Neuronal stem cell (in vitro differentiated cells): ENCODE data around the gene ZNF223.
A peak's percentile ranks its signal among the peaks of the same experiment; 100 is the strongest.

ENCODE experiments used
- DNase-seq: peaks from one replicate; pipeline ENCODE4 v3.0.0-alpha.2; 2013; ENCODE audit warnings: low spot score
- H2AFZ ChIP-seq: one replicate; pipeline ENCODE4 v1.6.1; 2013; ENCODE audit warnings: mild to moderate bottlenecking, low read length, inconsistent platforms
- H2AK5ac ChIP-seq: 2 replicates; pipeline ENCODE4 v1.6.1; 2013; ENCODE audit warnings: low read depth, mild to moderate bottlenecking, inconsistent platforms, low read length, moderate library complexity, mixed read lengths
- H2BK120ac ChIP-seq: 2 replicates; pipeline ENCODE4 v1.6.1; 2013; ENCODE audit warnings: low read depth, mild to moderate bottlenecking, inconsistent platforms, low read length, moderate library complexity, mixed read lengths
- H2BK12ac ChIP-seq: one replicate; pipeline ENCODE4 v1.6.1; 2013; ENCODE audit warnings: low read length, inconsistent platforms
- H2BK15ac ChIP-seq: 2 replicates; pipeline ENCODE4 v1.6.1; 2013; ENCODE audit warnings: mild to moderate bottlenecking, low read length, inconsistent platforms, mixed read lengths
- H2BK5ac ChIP-seq: one replicate; pipeline ENCODE4 v1.6.1; 2013; ENCODE audit warnings: inconsistent platforms, mild to moderate bottlenecking, low read length, moderate library complexity
- H3K14ac ChIP-seq: one replicate; pipeline ENCODE4 v1.6.1; 2013; ENCODE audit warnings: low read length, inconsistent platforms
- H3K18ac ChIP-seq: 2 replicates; pipeline ENCODE4 v1.6.1; 2013; ENCODE audit warnings: low read length, inconsistent platforms
- H3K23ac ChIP-seq: 2 replicates; pipeline ENCODE4 v1.6.1; 2013; ENCODE audit warnings: low read depth, mild to moderate bottlenecking, mixed read lengths, low read length, inconsistent platforms; ENCODE audit not compliant: poor library complexity
- H3K27ac ChIP-seq: replicated peaks from 3 replicates; pipeline ENCODE4 v1.5.1; 2013; ENCODE audit warnings: low read length, inconsistent platforms
- H3K27me3 ChIP-seq, 3 experiments: 2 replicates each; pipeline ENCODE4 v1.6.1; 2013; ENCODE audit warnings: low read length in 3 of 3, mild to moderate bottlenecking in 2 of 3, inconsistent platforms in 1 of 3, low read depth in 1 of 3, mixed read lengths in 1 of 3, moderate library complexity in 1 of 3; ENCODE audit not compliant: control insufficient read depth in 3 of 3, insufficient read depth in 3 of 3
- H3K36me3 ChIP-seq, 2 donors: replicated peaks in 1 of 2; 2 replicates each; pipeline ENCODE4 v1.6.1; 2013; ENCODE audit warnings: low read length in 2 of 2; ENCODE audit not compliant: control insufficient read depth in 2 of 2, insufficient read depth in 2 of 2
- H3K4ac ChIP-seq: 2 replicates; pipeline ENCODE4 v1.6.1; 2013; ENCODE audit warnings: inconsistent platforms, mild to moderate bottlenecking, low read length, moderate library complexity
- H3K4me1 ChIP-seq, 2 donors: 1 replicate in 1 of 2; 2 replicates in 1 of 2; pipeline ENCODE4 v1.6.1; 2013; ENCODE audit warnings: low read length in 2 of 2, low read depth in 1 of 2; ENCODE audit not compliant: control insufficient read depth in 2 of 2, insufficient read depth in 1 of 2
- H3K4me2 ChIP-seq: one replicate; pipeline ENCODE4 v1.6.1; 2013; ENCODE audit warnings: mild to moderate bottlenecking, low read length, inconsistent platforms; ENCODE audit not compliant: insufficient read depth, poor library complexity, severe bottlenecking
- H3K4me3 ChIP-seq, 2 donors: 2 replicates each; pipeline ENCODE4 v1.5.1; 2013; ENCODE audit warnings: low read length in 2 of 2, mild to moderate bottlenecking in 2 of 2, inconsistent platforms in 1 of 2, moderate library complexity in 1 of 2
- H3K79me1 ChIP-seq: one replicate; pipeline ENCODE4 v1.6.1; 2013; ENCODE audit warnings: low read depth, mild to moderate bottlenecking, inconsistent platforms, low read length, moderate library complexity
- H3K9ac ChIP-seq: one replicate; pipeline ENCODE4 v1.6.1; 2013; ENCODE audit warnings: mild to moderate bottlenecking, low read depth, low read length, inconsistent platforms; ENCODE audit not compliant: poor library complexity
- H3K9me3 ChIP-seq, 2 donors: replicated peaks in 1 of 2; 2 replicates each; pipeline versions ENCODE3 to v1.6.1; 2013; ENCODE audit warnings: low read length in 2 of 2, mild to moderate bottlenecking in 2 of 2, inconsistent platforms in 1 of 2, low read depth in 1 of 2, mixed read lengths in 1 of 2, moderate library complexity in 1 of 2; ENCODE audit not compliant: control insufficient read depth in 2 of 2, insufficient read depth in 1 of 2
- H4K8ac ChIP-seq: one replicate; pipeline ENCODE4 v1.6.1; 2013; ENCODE audit warnings: low read depth, mild to moderate bottlenecking, inconsistent platforms, low read length, moderate library complexity
- H4K91ac ChIP-seq: one replicate; pipeline ENCODE4 v1.6.1; 2013; ENCODE audit warnings: low read length, low read depth, mild to moderate bottlenecking, inconsistent platforms; ENCODE audit not compliant: poor library complexity
- WGBS, 2 donors: extraction: QIAGEN DNeasy Blood & Tissue Kit; methylation state at CpG; one replicate each; pipeline ENCODE4 v1.1.7; 2013; ENCODE audit warnings: missing lambda C conversion rate in 2 of 2, mixed read lengths in 1 of 2; ENCODE audit not compliant: insufficient read length in 2 of 2, insufficient replicate concordance in 1 of 2; ENCODE audit errors: extremely low coverage in 2 of 2; 5-methylcytosine and 5-hydroxymethylcytosine counted together

The ZNF223 gene

GRCh38 chr19:44069415-44069814 is 17.6 kb downstream of the ZNF223 start:
- Histone ChIP-seq H3K27ac (no peak overlapping the region), H3K14ac (no peak overlapping the region), H3K36me3 (peaks cover 12 to 43% of the 10 kb centered on the region in 2 donors), H3K27me3 (no peaks in the 10 kb centered on the region), H2BK5ac (no peak overlapping the region), H3K4me2 (no peak overlapping the region), H3K9ac (no peak overlapping the region), H3K4me1 (peaks cover 0 to 5% of the 10 kb centered on the region in 2 donors), H3K79me1 (no peaks in the 10 kb centered on the region), H3K4me3 (no peak overlapping the region), H2BK15ac (no peak overlapping the region), H2AFZ (no peak overlapping the region), H3K9me3 (peaks cover 13 to 42% of the 10 kb centered on the region in 2 donors), H2BK120ac (no peak overlapping the region), H3K23ac (no peak overlapping the region), H2BK12ac (no peak overlapping the region), H2AK5ac (no peak overlapping the region), H4K91ac (no peak overlapping the region), H3K4ac (no peak overlapping the region), H3K18ac (no peak overlapping the region), H4K8ac (no peak overlapping the region)
- no CpG with 5 or more reads among the region's 1 CpG for WGBS, 2 donors
- DNase-seq, result no peak

GRCh38 chr19:44071824-44072542 is 20.1 kb downstream of the ZNF223 start, which contains the start of gene ZNF284:
ZNF284 (plus strand) TSS chr19:44072159; CDS start chr19:44076390, 4,231 bp downstream.
- Histone ChIP-seq H4K8ac (no peak within 1 kb of the TSS), H3K27ac (no peak within 1 kb of the TSS), H3K4ac (no peak within 1 kb of the TSS), H3K14ac (no peak within 1 kb of the TSS), H3K9ac (peak within 1 kb of the TSS; percentile 81), H3K18ac (peak within 1 kb of the TSS; percentile 61), H3K4me2 (peak within 1 kb of the TSS; percentile 72), H2BK5ac (no peak within 1 kb of the TSS), H2BK120ac (no peak within 1 kb of the TSS), H3K79me1 (no peaks in the 10 kb centered on the region), H2AFZ (peak within 1 kb of the TSS; percentile 83), H4K91ac (no peak within 1 kb of the TSS), H2BK15ac (no peak within 1 kb of the TSS), H3K9me3 (peaks cover 0 to 21% of the 10 kb centered on the region in 2 donors), H3K4me3 (peak within 1 kb of the TSS; percentile 57 to 91), H3K27me3 (no peaks in the 10 kb centered on the region), H2BK12ac (no peak within 1 kb of the TSS), H2AK5ac (no peak within 1 kb of the TSS), H3K23ac (peak within 1 kb of the TSS; percentile 87), H3K36me3 (peaks cover 0 to 27% of the 10 kb centered on the region in 2 donors), H3K4me1 (peaks cover 0 to 5% of the 10 kb centered on the region in 2 donors)
- no CpG with 5 or more reads among the region's 40 CpGs for WGBS, 2 donors
- peak; percentile 81 for DNase-seq

- Histone ChIP-seq H3K4ac (no peak overlapping the region), H3K27me3 (no peaks in the 10 kb centered on the region), H2BK5ac (no peak overlapping the region), H2BK12ac (no peak overlapping the region), H3K9me3 (peaks cover 0 to 13% of the 10 kb centered on the region in 2 donors), H3K18ac (no peak overlapping the region), H2AK5ac (no peak overlapping the region), H2AFZ (peak overlapping the region; percentile 83), H3K79me1 (no peaks in the 10 kb centered on the region), H3K27ac (no peak overlapping the region), H2BK15ac (no peak overlapping the region), H3K4me1 (peaks cover 0 to 5% of the 10 kb centered on the region in 2 donors), H4K91ac (no peak overlapping the region), H4K8ac (no peak overlapping the region), H3K4me2 (peak overlapping the region; percentile 72), H2BK120ac (no peak overlapping the region), H3K4me3 (peak overlapping the region; percentile 57 to 91), H3K9ac (no peak overlapping the region), H3K23ac (no peak overlapping the region), H3K14ac (no peak overlapping the region), H3K36me3 (peaks cover 2 to 26% of the 10 kb centered on the region in 2 donors)
- no peak for DNase-seq
- WGBS, 2 donors, result no CpG with 5 or more reads among the region's 18 CpGs
These were observed 20.9 kb downstream of the ZNF223 start for GRCh38 chr19:44072543-44073401.

- no peak overlapping the region for H3K9ac ChIP-seq
- H2BK5ac ChIP-seq, result no peak overlapping the region
- no peak overlapping the region for H3K4me2 ChIP-seq
- DNase-seq, result no peak
- H4K8ac ChIP-seq, result no peak overlapping the region
- H2AK5ac ChIP-seq, result no peak overlapping the region
- no peaks in the 10 kb centered on the region for H3K79me1 ChIP-seq
- peaks cover 0 to 5% of the 10 kb centered on the region in 2 donors for H3K4me1 ChIP-seq
- H2BK15ac ChIP-seq, result no peak overlapping the region
- no peaks in the 10 kb centered on the region for H3K27me3 ChIP-seq
- peaks cover 4 to 44% of the 10 kb centered on the region in 2 donors for H3K36me3 ChIP-seq
- no peak overlapping the region for H4K91ac ChIP-seq
- H2BK120ac ChIP-seq, result no peak overlapping the region
- no peak overlapping the region for H3K18ac ChIP-seq
- WGBS, 2 donors, result no CpG with 5 or more reads among the region's 2 CpGs
- no peak overlapping the region for H3K14ac ChIP-seq
- H2BK12ac ChIP-seq, result no peak overlapping the region
- H2AFZ ChIP-seq, result no peak overlapping the region
- H3K4ac ChIP-seq, result no peak overlapping the region
- H3K9me3 ChIP-seq, result no peaks in the 10 kb centered on the region
- no peak overlapping the region for H3K27ac ChIP-seq
- H3K4me3 ChIP-seq, result no peak overlapping the region
- H3K23ac ChIP-seq, result no peak overlapping the region
These were observed 24.5 kb downstream of the ZNF223 start for GRCh38 chr19:44076325-44076724.
